Measurements from ENCODE around the gene BLOC1S3.

GRCh38 chr19:45163751-45164460, 14.7 kb upstream of the BLOC1S3 start:
- TF ChIP-seq CTCF (conservative IDR thresholded peaks at IDR 0.05) (no peak), EZH2 (IDR thresholded peaks at IDR 0.05; ENCODE audit: low read depth) (no peak)
